ENCODE results near the gene FLACC1. TPM values are rescaled to one million over a fixed set of nuclear protein-coding genes. Genes with fewer than 3 reads are reported as not detected.

FLACC1 gene
- total RNA-seq, 4 donors from 2014 or later: 0.19 to 5.1 (median 0.52) TPM

GRCh38 chr2:201285499-201285898, 71.6 kb downstream of the FLACC1 start:
- Histone ChIP-seq H3K27me3 (no peaks in the 10 kb centered on the region), H3K27ac (peak overlapping the region in 1 of 4 donors; percentile 68), H3K4me1 (peaks cover 0 to 14% (median 0%) of the 10 kb centered on the region in 3 donors), H3K36me3 (peaks cover 0 to 60% (median 8%) of the 10 kb centered on the region in 3 donors), H3K9me3 (no peaks in the 10 kb centered on the region), H3K4me3 (no peak overlapping the region)
- TF ChIP-seq POLR2A (IDR thresholded peaks at IDR 0.05) (no peak), CTCF (IDR thresholded peaks at IDR 0.05) (no peak)
- intact Hi-C loops (cut with DNase I): no loop called here
- no peak for DNase-seq
- WGBS, 2 donors: 85 to 100% methylated on average over 1 of the region's 1 CpG

- peaks cover under 1 to 51% (median 6%) of the 10 kb centered on the region in 3 donors for H3K36me3 ChIP-seq
- WGBS, 2 donors: 88 to 89% methylated on average over 3 of the region's 3 CpGs
- H3K4me1 ChIP-seq: peaks cover 0 to 42% (median 0%) of the 10 kb centered on the region in 3 donors
- H3K9me3 ChIP-seq: no peaks in the 10 kb centered on the region
- no peak for DNase-seq
- TF ChIP-seq CTCF (IDR thresholded peaks at IDR 0.05): no peak
- TF ChIP-seq POLR2A (IDR thresholded peaks at IDR 0.05): no peak
- no peaks in the 10 kb centered on the region for H3K27me3 ChIP-seq
- peak overlapping the region in 1 of 4 donors; percentile 68 for H3K27ac ChIP-seq
- H3K4me3 ChIP-seq: no peak overlapping the region
- intact Hi-C loops (cut with DNase I): no loop called here
Observed at GRCh38 chr2:201280191-201281040, 76.7 kb downstream of the FLACC1 start.

- no peaks in the 10 kb centered on the region for H3K27me3 ChIP-seq
Observed at GRCh38 chr2:201279079-201279478, 78.1 kb downstream of the FLACC1 start.

GRCh38 chr2:201276511-201276910, 80.6 kb downstream of the FLACC1 start:
- Histone ChIP-seq H3K4me3 (no peak overlapping the region), H3K36me3 (peaks cover 3 to 81% (median 14%) of the 10 kb centered on the region in 3 donors), H3K9me3 (no peaks in the 10 kb centered on the region), H3K27ac (no peak overlapping the region), H3K27me3 (no peaks in the 10 kb centered on the region), H3K4me1 (peaks cover 0 to 33% (median 0%) of the 10 kb centered on the region in 3 donors)
- DNase-seq: no peak
- intact Hi-C loops (cut with DNase I): no loop called here
- 86 to 92% methylated on average over 6 of the region's 6 CpGs for WGBS, 2 donors
- TF ChIP-seq CTCF (IDR thresholded peaks at IDR 0.05): no peak
- no peak for TF ChIP-seq POLR2A (IDR thresholded peaks at IDR 0.05)

More at GRCh38 chr2:201279079-201279478, 78.1 kb downstream of the FLACC1 start:
- peaks cover 3 to 55% (median 6%) of the 10 kb centered on the region in 3 donors for H3K36me3 ChIP-seq
- peak overlapping the region in 3 of 4 donors; percentile 5 to 71 (median 60) for H3K27ac ChIP-seq
- DNase-seq: no peak
- peaks cover 0 to 33% (median 0%) of the 10 kb centered on the region in 3 donors for H3K4me1 ChIP-seq
- WGBS, 2 donors: 60 to 67% methylated on average over 1 of the region's 1 CpG
- intact Hi-C loops (cut with DNase I): no loop called here
- TF ChIP-seq POLR2A (IDR thresholded peaks at IDR 0.05) (no peak), CTCF (IDR thresholded peaks at IDR 0.05) (no peak)
- no peak overlapping the region for H3K4me3 ChIP-seq
- H3K9me3 ChIP-seq: no peaks in the 10 kb centered on the region

GRCh38 chr2:201275990-201276389, 81.2 kb downstream of the FLACC1 start:
- peaks cover 0 to 33% (median 0%) of the 10 kb centered on the region in 3 donors for H3K4me1 ChIP-seq
- peaks cover 3 to 86% (median 14%) of the 10 kb centered on the region in 3 donors for H3K36me3 ChIP-seq
- no peak for DNase-seq
- H3K9me3 ChIP-seq: no peaks in the 10 kb centered on the region
- H3K4me3 ChIP-seq: no peak overlapping the region
- no peak overlapping the region for H3K27ac ChIP-seq
- 86 to 88% methylated on average over 3 to 4 of the region's 5 CpGs for WGBS, 2 donors
- H3K27me3 ChIP-seq: no peaks in the 10 kb centered on the region
- intact Hi-C loops (cut with DNase I): no loop called here
- no peak for TF ChIP-seq POLR2A (IDR thresholded peaks at IDR 0.05)
- TF ChIP-seq CTCF (IDR thresholded peaks at IDR 0.05): no peak

Data from esophagus squamous epithelium (tissue), 5 donors.